ENCODE data around the gene MYO18B.

DNA sequence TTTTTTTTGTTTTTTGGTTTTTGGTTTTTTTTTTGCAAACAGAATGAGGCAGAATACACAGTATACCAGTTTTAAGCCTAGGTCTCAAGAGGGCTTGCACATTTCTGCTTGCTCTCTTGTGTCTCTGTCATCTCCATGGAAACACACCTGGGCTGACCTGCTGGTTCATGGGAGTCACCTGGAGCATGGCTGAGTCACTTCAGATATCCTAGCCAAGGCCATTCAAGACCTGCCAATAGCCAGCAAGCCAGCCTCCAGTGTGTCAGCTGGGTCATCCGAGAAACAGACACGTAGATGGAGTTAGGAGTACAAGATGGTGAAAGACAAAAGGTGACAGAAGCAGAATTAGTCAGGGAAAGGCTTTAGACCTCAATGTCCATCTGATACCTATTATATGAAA lies 303.1 kb downstream of the MYO18B start:
- TF ChIP-seq CTCF (conservative IDR thresholded peaks at IDR 0.05 in 1 of 2, IDR thresholded peaks at IDR 0.05 in 1 of 2; ENCODE audit: extremely low read depth in 1 of 2, insufficient read depth in 1 of 2, low read depth in 1 of 2, low read length in 2 of 2) (no peak), EZH2 (IDR thresholded peaks at IDR 0.05; ENCODE audit: borderline replicate concordance, low read length) (no peak)

Measured in mammary epithelial cell (primary cell).